ENCODE results near the gene COL5A3.
"Not testable (repeated sequence)": the region's sequence is repeated elsewhere in the genome, so short reads cannot be mapped to it uniquely, and the experiment has no call there.

COL5A3 gene

DNA sequence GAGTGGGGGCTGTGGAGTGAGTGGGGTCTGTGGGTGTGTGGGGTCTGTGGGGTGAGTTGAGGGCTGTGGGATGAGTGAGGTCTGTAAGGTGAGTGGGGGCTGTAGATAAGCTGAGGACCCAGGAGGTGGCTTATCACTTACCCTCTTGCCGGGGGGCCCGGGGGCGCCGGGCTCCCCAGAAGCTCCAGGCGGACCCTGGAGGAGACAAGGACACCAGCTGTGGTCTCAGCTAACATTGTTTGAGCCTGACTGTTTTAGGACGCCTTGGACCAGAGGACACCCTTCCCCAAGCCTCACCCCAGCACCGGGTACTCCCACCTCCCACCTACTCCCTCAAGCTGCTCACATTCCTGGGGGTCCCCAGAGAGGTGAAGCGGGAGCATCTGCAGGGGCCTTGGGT, 39.8 kb downstream of the COL5A3 start:
- DNase-seq (ENCODE audit: low read depth), result no peak

GRCh38 chr19:9969688-9969975, 40.7 kb downstream of the COL5A3 start:
- no peak for DNase-seq (ENCODE audit: low read depth)

GRCh38 chr19:9968820-9969687, 41.2 kb downstream of the COL5A3 start:
- DNase-seq (ENCODE audit: low read depth), result no peak

DNA sequence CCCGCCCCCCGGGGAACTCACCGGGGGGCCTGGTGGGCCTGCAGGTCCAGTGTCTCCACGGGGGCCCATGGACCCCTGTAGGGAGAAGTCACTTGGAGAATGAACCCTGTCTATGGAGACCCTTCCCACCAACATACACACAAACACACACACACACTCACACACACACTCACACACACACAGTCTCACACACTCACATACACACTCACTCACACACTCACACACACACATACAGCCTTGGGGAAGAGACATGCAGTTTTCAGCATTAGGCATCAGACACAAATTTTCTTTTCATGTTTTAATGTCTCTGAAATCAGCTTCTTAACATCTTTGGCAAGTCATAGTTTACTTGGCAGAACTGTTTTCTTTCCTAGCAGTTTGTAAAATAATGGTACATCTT, 43.0 kb downstream of the COL5A3 start:
- DNase-seq (ENCODE audit: low read depth), result no peak

DNA sequence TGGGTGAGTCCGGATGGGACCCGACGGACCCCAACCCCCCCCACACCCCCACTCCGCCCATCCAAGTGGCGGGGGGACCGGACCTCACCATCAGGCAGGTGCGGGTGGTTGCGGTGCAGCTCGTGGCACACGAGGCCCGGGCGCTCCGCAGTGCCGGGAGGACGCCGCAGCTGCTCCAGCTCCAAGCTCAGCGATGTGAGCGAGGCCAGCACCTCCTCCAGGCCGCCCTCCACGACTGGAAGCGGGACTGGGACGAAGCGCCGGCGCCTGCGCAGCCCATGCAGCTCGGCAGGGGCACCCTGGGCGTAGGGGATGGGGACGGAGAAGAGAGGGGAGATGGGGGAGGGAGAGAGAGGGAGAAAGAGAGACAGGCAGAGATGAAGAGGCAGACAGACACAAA, 43.9 kb downstream of the COL5A3 start:
- no peak for DNase-seq (ENCODE audit: low read depth)

GRCh38 chr19:9966024-9966423, 44.3 kb downstream of the COL5A3 start:
- no peak for DNase-seq (ENCODE audit: low read depth)

- DNase-seq (ENCODE audit: low read depth), result no peak
These were observed 47.5 kb downstream of the COL5A3 start for GRCh38 chr19:9962623-9963290.

DNA sequence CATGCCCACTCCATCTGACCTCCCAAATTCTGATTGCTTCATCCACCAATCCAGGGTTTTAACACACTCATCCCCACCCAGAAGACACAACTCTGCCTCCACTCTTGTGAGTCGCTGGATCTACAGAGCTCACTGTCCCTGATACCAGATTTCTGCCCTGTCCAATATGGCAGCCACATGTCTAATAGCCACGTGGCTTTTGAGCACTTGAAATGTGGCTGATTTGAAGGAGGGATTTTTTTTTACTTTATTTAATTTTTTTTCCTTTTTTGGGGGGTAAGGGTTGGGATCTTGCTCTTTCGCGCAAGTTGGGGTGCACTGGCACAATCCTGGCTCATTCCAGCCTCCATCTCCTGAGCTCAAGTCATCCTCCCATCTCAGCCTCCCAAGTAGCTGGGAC, 49.2 kb downstream of the COL5A3 start:
- DNase-seq (ENCODE audit: low read depth), result no peak

DNA sequence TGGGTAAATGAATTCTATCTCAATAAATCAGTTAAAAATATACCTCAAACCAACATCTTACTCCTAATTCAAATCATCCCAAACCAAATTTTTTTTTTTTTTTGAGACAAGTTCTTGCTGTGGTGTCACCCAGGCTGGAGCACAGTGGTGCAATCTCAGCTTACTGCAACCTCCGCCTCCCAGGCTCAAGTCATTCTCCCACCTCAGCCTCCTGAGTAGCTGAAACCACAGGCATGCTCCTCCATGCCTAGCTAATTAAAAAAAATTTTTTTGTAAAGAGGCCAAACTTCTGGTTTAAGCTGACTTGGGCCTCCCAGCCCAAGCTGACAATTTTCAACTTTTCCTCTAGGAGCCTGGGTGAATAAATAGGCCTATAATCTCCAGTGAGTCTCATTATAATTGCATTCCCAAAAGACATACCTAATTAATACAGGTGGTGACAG, 51.9 kb downstream of the COL5A3 start:
- DNase-seq (ENCODE audit: low read depth), result peak; percentile 59

DNA sequence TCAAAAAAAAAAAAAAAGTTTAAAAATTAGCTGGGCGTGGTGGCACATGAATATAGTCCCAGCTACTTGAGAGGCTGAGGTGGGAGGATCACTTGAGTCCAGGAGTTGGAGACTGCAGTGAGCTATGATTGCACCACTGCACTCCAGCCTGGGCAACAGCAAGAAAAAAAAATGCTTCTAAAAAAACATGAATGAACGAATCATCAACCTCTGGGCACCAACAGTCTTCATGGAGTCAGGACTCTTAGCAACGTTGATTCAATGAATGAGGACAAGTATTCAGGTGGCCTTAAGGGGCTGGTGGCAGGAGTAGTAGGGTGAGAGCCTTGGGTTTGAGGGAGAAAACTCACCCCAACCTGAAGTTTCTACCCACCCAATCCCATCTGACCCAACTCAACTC, 53.3 kb downstream of the COL5A3 start:
- no peak for DNase-seq (ENCODE audit: low read depth)

DNA sequence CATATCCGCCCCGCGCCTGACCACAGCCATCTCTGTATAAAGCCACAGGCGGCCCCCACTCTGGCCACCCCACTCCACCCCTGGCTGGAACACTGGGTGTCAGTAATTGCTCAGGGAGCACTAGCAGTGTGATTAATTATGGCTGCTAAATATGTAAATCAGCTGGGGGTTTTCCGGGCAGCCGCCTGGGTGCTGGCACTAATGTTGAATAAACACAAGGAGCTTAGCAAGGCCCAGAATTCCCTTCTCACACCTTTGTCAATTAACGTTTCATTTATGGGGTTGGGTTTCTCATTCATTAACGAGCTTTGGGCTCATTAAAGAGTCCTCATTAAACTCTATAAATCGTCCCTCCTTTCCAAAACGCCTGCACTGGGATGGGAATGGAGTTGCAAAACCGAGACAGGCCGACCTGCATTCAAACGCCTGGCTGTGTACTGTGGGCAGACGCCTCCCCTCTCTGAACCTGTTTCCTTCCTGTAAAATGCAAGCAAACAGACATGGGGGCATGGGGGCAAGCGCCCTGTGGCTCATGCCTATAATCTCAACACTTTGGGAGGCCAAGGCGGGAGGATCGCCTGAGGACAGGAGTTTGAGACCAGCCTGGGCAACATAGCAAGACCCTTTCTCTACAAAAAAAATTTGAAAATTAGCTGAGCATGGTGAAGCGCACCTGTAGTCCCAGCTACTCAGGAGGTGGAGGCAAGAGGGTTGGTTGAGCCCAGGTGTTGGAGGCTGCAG, 56.3 kb downstream of the COL5A3 start:
- no peak for DNase-seq (ENCODE audit: low read depth)

- no peak for DNase-seq (ENCODE audit: low read depth)
These were observed 58.0 kb downstream of the COL5A3 start for GRCh38 chr19:9952276-9952675.

GRCh38 chr19:9947441-9947840, 62.9 kb downstream of the COL5A3 start:
- DNase-seq (ENCODE audit: low read depth), result no peak

DNA sequence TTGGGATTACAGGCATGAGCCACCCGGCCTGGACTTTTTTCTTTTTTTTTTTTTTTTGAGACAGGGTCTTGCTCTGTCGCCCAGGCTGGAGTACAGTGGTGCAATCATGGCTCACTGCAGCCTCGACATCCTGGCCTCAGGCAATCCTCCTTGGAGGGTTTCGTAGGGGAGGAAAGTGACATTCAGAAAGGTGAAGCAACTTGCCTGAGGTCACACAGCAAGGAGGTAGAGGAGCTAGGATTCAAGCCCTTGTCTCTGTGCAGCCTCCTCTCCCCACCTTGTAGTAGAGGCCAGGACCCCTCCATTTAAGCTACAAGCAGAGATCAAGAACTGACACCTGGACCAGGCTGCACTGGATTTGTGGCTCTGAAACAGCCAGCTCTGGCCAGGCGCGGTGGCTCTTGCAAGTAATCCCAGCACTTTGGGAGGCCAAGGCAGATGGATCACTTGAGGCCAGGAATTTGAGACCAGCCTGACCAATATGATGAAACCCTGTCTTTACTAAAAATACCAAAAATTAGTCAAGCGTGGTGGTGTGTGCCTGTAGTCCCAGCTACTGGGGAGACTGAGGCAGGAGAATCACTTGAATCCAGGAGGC, 63.7 kb downstream of the COL5A3 start:
- DNase-seq (ENCODE audit: low read depth), result not testable (repeated sequence)

- peak; percentile 98 for DNase-seq (ENCODE audit: low read depth)
These were observed 64.9 kb downstream of the COL5A3 start for GRCh38 chr19:9945319-9945966.

DNA sequence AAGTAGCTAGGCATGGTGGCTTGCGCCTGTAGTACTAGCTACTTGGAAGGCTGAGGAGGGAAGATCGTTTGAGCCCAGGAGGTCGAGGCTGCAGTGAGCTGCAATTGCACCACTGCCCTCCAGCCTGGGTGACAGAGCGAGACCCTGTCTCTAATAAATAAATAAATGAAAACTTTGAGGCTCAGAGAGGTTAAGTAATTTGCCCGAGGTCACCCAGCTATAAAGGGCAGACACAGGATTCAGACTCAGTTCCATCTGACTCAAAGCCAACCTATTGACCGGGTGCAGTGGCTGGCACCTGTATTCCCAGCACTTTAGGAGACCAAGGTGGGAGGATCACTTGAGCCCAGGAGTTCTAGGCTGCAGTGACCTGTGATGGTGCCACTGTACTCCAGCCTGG, 66.6 kb downstream of the COL5A3 start:
- no peak for DNase-seq (ENCODE audit: low read depth)

GRCh38 chr19:9941671-9942070, 68.6 kb downstream of the COL5A3 start:
- DNase-seq (ENCODE audit: low read depth), result no peak

GRCh38 chr19:9941231-9941630, 69.1 kb downstream of the COL5A3 start:
- DNase-seq (ENCODE audit: low read depth), result no peak

GRCh38 chr19:9940778-9941177, 69.5 kb downstream of the COL5A3 start:
- DNase-seq (ENCODE audit: low read depth), result peak; percentile 70

DNA sequence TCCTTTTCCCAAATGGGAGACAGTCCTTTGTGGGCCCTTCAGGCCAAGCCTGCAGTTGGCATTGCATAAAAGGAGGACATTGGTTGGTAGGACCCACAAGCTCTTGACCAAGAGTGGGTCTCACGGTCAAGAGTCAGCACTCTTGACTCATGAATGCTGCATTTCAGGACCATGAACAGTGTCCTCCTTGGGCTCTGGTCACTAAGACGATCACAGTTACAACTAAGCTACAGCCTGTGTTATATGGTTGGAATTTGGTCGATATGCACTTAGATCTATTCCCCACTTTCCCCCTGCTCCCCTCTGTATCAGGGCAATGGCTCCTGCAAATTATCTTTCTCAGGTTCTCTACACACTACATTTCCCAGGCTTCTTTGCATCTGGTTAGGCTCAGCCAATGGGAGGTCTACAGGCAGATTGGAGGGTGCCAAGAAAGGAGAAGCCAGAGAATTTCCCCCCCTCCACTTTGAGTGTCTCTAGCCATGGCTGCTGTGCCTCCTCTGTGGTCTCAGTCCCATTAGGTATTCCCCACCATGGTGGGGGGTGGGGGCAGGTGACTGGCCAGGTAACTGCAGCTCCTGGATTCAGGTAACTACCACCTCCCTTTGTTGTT, 70.9 kb downstream of the COL5A3 start:
- peak; percentile 45 for DNase-seq (ENCODE audit: low read depth)

DNA sequence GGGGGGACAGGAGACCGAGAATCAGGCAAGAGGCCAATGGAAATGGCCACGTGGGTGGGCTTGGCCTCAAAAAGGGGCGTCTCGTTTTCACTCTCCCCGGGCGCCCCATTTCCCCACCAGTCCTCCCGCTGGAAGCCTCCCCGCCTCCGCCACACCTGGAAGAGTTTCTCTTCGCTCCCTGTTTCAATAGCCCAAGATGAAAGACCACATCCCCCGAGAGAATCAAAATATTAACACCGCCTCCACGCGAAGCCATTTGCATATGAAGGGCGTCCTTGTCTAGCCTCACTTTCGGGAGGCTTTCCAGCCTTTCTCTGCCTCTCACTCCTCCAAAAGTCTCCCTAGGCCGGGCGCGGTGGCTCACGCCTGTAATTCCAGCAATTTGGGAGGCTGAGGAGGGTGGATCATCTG, 73.3 kb downstream of the COL5A3 start:
- no peak for DNase-seq (ENCODE audit: low read depth)
